ENCODE results near the gene FGF12. TPM values are rescaled to one million over a fixed set of nuclear protein-coding genes. Genes with fewer than 3 reads are reported as not detected.
"Not testable (repeated sequence)": the region's sequence is repeated elsewhere in the genome, so short reads cannot be mapped to it uniquely, and the experiment has no call there.

The FGF12 gene
- polyA plus RNA-seq, 3 donors = not detected

DNA sequence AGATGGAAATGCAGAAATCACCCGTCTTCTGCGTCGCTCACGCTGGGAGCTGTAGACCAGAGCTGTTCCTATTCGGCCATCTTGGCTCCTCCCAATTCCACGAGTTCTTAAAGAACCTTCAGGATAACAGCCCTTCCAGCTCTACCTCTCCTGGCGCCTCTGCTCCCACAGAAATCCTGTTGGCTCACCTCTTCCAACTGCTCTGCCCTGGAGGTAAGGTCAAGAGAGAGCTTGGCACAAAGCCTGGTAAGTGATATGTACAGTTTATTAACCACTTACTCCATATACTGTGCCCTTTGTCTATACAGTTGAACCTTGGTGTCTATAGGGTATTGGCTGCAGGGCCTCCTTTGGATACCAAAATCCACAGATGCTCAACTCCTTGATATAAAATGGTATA, 17.8 kb upstream of the FGF12 start:
- Histone ChIP-seq H3K4me3 (replicated peaks in 1 of 3; ENCODE audit: low read depth in 2 of 3, low read length in 3 of 3) (no peak overlapping the region), H3K27ac (ENCODE audit: low read depth in 1 of 2, low read length in 2 of 2) (no peak overlapping the region), H3K4me1 (ENCODE audit: control insufficient read depth in 1 of 2, insufficient read depth in 2 of 2, low read length in 2 of 2) (no peaks in the 10 kb centered on the region), H3K4me2 (replicated peaks; ENCODE audit: extremely low read depth, low read length, poor library complexity, severe bottlenecking) (no peak overlapping the region), H4K20me1 (ENCODE audit: insufficient read depth, low read length) (no peaks in the 10 kb centered on the region), H3K79me2 (ENCODE audit: insufficient read depth, low read length) (no peaks in the 10 kb centered on the region), H3K9ac (ENCODE audit: insufficient read depth, low read length, poor library complexity, severe bottlenecking) (no peak overlapping the region), H3K36me3 (replicated peaks in 1 of 2; ENCODE audit: control insufficient read depth in 1 of 2, insufficient read depth in 2 of 2, low read length in 2 of 2) (no peaks in the 10 kb centered on the region), H3K27me3 (ENCODE audit: control insufficient read depth in 2 of 2, insufficient read depth in 2 of 2, low read length in 2 of 2) (no peaks in the 10 kb centered on the region), H3K9me3 (replicated peaks in 1 of 2; ENCODE audit: control insufficient read depth in 1 of 2, insufficient read depth in 1 of 2, low read length in 2 of 2) (no peaks in the 10 kb centered on the region), H2AFZ (ENCODE audit: insufficient read depth, low read depth, low read length, poor library complexity, severe bottlenecking) (no peak overlapping the region)
- Mint-ChIP-seq H3K4me1 (no peaks in the 10 kb centered on the region), H3K27me3 (ENCODE audit: low read depth in 3 of 3) (no peaks in the 10 kb centered on the region), H3K36me3 (no peaks in the 10 kb centered on the region), H3K4me3 (no peak overlapping the region), H3K9me3 (peaks cover 0 to 6% (median 3%) of the 10 kb centered on the region in 7 donors), H3K27ac (no peak overlapping the region)
- 100% methylated on average over 2 of the region's 7 CpGs for WGBS (ENCODE audit: insufficient coverage)
- TF ChIP-seq, protein P1, sequence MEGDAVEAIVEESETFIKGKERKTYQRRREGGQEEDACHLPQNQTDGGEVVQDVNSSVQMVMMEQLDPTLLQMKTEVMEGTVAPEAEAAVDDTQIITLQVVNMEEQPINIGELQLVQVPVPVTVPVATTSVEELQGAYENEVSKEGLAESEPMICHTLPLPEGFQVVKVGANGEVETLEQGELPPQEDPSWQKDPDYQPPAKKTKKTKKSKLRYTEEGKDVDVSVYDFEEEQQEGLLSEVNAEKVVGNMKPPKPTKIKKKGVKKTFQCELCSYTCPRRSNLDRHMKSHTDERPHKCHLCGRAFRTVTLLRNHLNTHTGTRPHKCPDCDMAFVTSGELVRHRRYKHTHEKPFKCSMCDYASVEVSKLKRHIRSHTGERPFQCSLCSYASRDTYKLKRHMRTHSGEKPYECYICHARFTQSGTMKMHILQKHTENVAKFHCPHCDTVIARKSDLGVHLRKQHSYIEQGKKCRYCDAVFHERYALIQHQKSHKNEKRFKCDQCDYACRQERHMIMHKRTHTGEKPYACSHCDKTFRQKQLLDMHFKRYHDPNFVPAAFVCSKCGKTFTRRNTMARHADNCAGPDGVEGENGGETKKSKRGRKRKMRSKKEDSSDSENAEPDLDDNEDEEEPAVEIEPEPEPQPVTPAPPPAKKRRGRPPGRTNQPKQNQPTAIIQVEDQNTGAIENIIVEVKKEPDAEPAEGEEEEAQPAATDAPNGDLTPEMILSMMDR (IDR thresholded peaks at IDR 0.05) = no peak
- intact Hi-C loops (cut with micrococcal nuclease) = no loop called here
- no peak for DNase-seq

DNA sequence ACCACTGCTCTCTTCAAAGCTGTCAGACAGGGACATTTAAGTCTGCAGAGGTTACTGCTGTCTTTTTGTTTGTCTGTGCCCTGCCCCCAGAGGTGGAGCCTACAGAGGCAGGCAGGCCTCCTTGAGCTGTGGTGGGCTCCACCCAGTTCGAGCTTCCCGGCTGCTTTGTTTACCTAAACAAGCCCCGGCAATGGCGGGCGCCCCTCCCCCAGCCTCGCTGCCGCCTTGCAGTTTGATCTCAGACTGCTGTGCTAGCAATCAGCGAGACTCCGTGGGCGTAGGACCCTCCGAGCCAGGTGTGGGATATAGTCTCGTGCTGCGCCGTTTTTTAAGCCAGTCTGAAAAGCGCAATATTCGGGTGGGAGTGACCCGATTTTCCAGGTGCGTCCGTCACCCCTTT, 17.3 kb upstream of the FGF12 start:
- WGBS (ENCODE audit: insufficient coverage) = no CpG with 5 or more reads among the region's 19 CpGs
- H3K4me1 ChIP-seq (ENCODE audit: control insufficient read depth in 1 of 2, insufficient read depth in 2 of 2, low read length in 2 of 2); H3K36me3 Mint-ChIP-seq; intact Hi-C loops (cut with micrococcal nuclease); H3K4me2 ChIP-seq (replicated peaks; ENCODE audit: extremely low read depth, low read length, poor library complexity, severe bottlenecking); H2AFZ ChIP-seq (ENCODE audit: insufficient read depth, low read depth, low read length, poor library complexity, severe bottlenecking); H3K27ac Mint-ChIP-seq; H3K27ac ChIP-seq (ENCODE audit: low read depth in 1 of 2, low read length in 2 of 2); H3K36me3 ChIP-seq (replicated peaks in 1 of 2; ENCODE audit: control insufficient read depth in 1 of 2, insufficient read depth in 2 of 2, low read length in 2 of 2); H3K9me3 Mint-ChIP-seq; DNase-seq; H3K4me3 ChIP-seq (replicated peaks in 1 of 3; ENCODE audit: low read depth in 2 of 3, low read length in 3 of 3); H3K79me2 ChIP-seq (ENCODE audit: insufficient read depth, low read length); H3K9ac ChIP-seq (ENCODE audit: insufficient read depth, low read length, poor library complexity, severe bottlenecking); H3K27me3 Mint-ChIP-seq (ENCODE audit: low read depth in 3 of 3); H3K9me3 ChIP-seq (replicated peaks in 1 of 2; ENCODE audit: control insufficient read depth in 1 of 2, insufficient read depth in 1 of 2, low read length in 2 of 2); H4K20me1 ChIP-seq (ENCODE audit: insufficient read depth, low read length); H3K4me3 Mint-ChIP-seq; H3K27me3 ChIP-seq (ENCODE audit: control insufficient read depth in 2 of 2, insufficient read depth in 2 of 2, low read length in 2 of 2); H3K4me1 Mint-ChIP-seq: not testable (repeated sequence)

Data from CD14-positive monocyte (primary cell).